Thyroid gland (tissue), 4 donors: ENCODE data around the gene GGNBP2.

ENCODE experiments used
- POLR2A ChIP-seq, 2 donors: fragments of 450-650 bp; IDR thresholded peaks; one replicate each; pipeline ENCODE4 v1.6.1; 2017; ENCODE audit warnings: antibody characterized with exemption in 2 of 2, mild to moderate bottlenecking in 2 of 2, moderate library complexity in 1 of 2
- TF ChIP-seq, protein P1 (sequence below), 6 experiments: fragments of 200-600 bp in 3 of 6; fragments of 450-650 bp in 3 of 6; sonication (generic) in 3 of 6; IDR thresholded peaks; one replicate each; pipeline ENCODE4 v1.5.1; 2016 to 2019; ENCODE audit warnings: antibody characterized with exemption in 6 of 6, mild to moderate bottlenecking in 2 of 6, inconsistent platforms in 1 of 6, moderate library complexity in 1 of 6

GRCh38 chr17:36525888-36526287, 18.8 kb upstream of the GGNBP2 start:
- TF ChIP-seq, protein P1, sequence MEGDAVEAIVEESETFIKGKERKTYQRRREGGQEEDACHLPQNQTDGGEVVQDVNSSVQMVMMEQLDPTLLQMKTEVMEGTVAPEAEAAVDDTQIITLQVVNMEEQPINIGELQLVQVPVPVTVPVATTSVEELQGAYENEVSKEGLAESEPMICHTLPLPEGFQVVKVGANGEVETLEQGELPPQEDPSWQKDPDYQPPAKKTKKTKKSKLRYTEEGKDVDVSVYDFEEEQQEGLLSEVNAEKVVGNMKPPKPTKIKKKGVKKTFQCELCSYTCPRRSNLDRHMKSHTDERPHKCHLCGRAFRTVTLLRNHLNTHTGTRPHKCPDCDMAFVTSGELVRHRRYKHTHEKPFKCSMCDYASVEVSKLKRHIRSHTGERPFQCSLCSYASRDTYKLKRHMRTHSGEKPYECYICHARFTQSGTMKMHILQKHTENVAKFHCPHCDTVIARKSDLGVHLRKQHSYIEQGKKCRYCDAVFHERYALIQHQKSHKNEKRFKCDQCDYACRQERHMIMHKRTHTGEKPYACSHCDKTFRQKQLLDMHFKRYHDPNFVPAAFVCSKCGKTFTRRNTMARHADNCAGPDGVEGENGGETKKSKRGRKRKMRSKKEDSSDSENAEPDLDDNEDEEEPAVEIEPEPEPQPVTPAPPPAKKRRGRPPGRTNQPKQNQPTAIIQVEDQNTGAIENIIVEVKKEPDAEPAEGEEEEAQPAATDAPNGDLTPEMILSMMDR (IDR thresholded peaks at IDR 0.05): no peak
- TF ChIP-seq POLR2A (IDR thresholded peaks at IDR 0.05): no peak
